Stimulated activated CD4-positive, alpha-beta T cell treated with anti-CD3 and anti-CD28 coated beads, TNF-alpha, amount 100 ng/mL, for 4 hours (primary cell): Measurements from ENCODE around the gene ACACB.

Experiments
- DNase-seq, 3 experiments: peaks; one replicate each; pipeline ENCODE4 v3.0.0-alpha.2; 2020; ENCODE audit warnings: low read depth in 3 of 3

Gene ACACB

GRCh38 chr12:109301643-109302168 is 185.3 kb downstream of the ACACB start:
- DNase-seq = no peak

- DNase-seq = no peak
Observed at GRCh38 chr12:109302358-109302757, 186.0 kb downstream of the ACACB start.

GRCh38 chr12:109302770-109303169 is 186.4 kb downstream of the ACACB start:
- DNase-seq = no peak

GRCh38 chr12:109304485-109304884 is 188.1 kb downstream of the ACACB start:
- no peak for DNase-seq

- DNase-seq = no peak
Observed at GRCh38 chr12:109305547-109305946, 189.2 kb downstream of the ACACB start.

- DNase-seq = no peak
Observed at GRCh38 chr12:109307051-109307450, 190.7 kb downstream of the ACACB start.

- no peak for DNase-seq
Observed at GRCh38 chr12:109308534-109309380, 192.4 kb downstream of the ACACB start, which contains the start of gene FOXN4. Gene FOXN4 (minus strand): TSS chr12:109309284. CDS start chr12:109308321, 963 bp downstream.

GRCh38 chr12:109309381-109310246 is 193.2 kb downstream of the ACACB start:
- DNase-seq = no peak

- no peak for DNase-seq
Observed at GRCh38 chr12:109310247-109311125, 194.1 kb downstream of the ACACB start.
